CD4-positive, alpha-beta T cell treated with Interleukin-4 for 1 hour (primary cell): ENCODE measurements around the gene TRIM10.
"Not testable (repeated sequence)": the region's sequence is repeated elsewhere in the genome, so short reads cannot be mapped to it uniquely, and the experiment has no call there.

Experiments used
- DNase-seq, 2 donors: peaks; one replicate each; pipeline ENCODE4 v3.0.0-alpha.2; 2020 to 2022

Gene TRIM10

GRCh38 chr6:30127238-30128093 lies 33.5 kb downstream of the TRIM10 start:
- no peak for DNase-seq

GRCh38 chr6:30122515-30122914 lies 38.5 kb downstream of the TRIM10 start:
- DNase-seq = no peak

- no peak for DNase-seq
Measured at GRCh38 chr6:30121446-30122366, 39.3 kb downstream of the TRIM10 start.

GRCh38 chr6:30118691-30119090 lies 42.3 kb downstream of the TRIM10 start:
- not testable (repeated sequence) for DNase-seq

- no peak for DNase-seq
Measured at GRCh38 chr6:30116724-30117123, 44.3 kb downstream of the TRIM10 start.

GRCh38 chr6:30113841-30114240 lies 47.2 kb downstream of the TRIM10 start:
- no peak for DNase-seq

- no peak for DNase-seq
Measured at GRCh38 chr6:30113003-30113759, 47.8 kb downstream of the TRIM10 start, which contains the start of gene TRIM31. TRIM31 (minus strand) TSS chr6:30113090; CDS start chr6:30112805, 285 bp downstream.

- no peak for DNase-seq
Measured at GRCh38 chr6:30112402-30112994, 48.5 kb downstream of the TRIM10 start.

- no peak for DNase-seq
Measured at GRCh38 chr6:30111266-30111856, 49.6 kb downstream of the TRIM10 start.

GRCh38 chr6:30104661-30105060 lies 56.4 kb downstream of the TRIM10 start:
- DNase-seq = no peak

- no peak for DNase-seq
Measured at GRCh38 chr6:30103872-30104179, 57.2 kb downstream of the TRIM10 start.

GRCh38 chr6:30102970-30103871 lies 57.8 kb downstream of the TRIM10 start:
- peak; percentile 86 to 88 for DNase-seq

- DNase-seq = peak in 1 of 2 donors; percentile 13
Measured at GRCh38 chr6:30102414-30102969, 58.5 kb downstream of the TRIM10 start.
